ENCODE results near the gene JAZF1.

The JAZF1 gene

GRCh38 chr7:28069807-28070206 is 110.8 kb downstream of the JAZF1 start:
- DNase-seq = no peak

- no peak for DNase-seq
Measured at GRCh38 chr7:28069388-28069787, 111.2 kb downstream of the JAZF1 start.

- DNase-seq = no peak
Measured at GRCh38 chr7:28068811-28069216, 111.8 kb downstream of the JAZF1 start.

- DNase-seq = no peak
Measured at GRCh38 chr7:28067171-28067570, 113.4 kb downstream of the JAZF1 start.

GRCh38 chr7:28065721-28066285 is 114.8 kb downstream of the JAZF1 start:
- no peak for DNase-seq

- no peak for DNase-seq
Measured at GRCh38 chr7:28065308-28065707, 115.3 kb downstream of the JAZF1 start.

GRCh38 chr7:28064437-28064836 is 116.2 kb downstream of the JAZF1 start:
- no peak for DNase-seq

- DNase-seq = peak; percentile 30
Measured at GRCh38 chr7:28062197-28062991, 118.2 kb downstream of the JAZF1 start.

GRCh38 chr7:28061824-28062196 is 118.8 kb downstream of the JAZF1 start:
- DNase-seq = no peak

GRCh38 chr7:28060371-28060950 is 120.1 kb downstream of the JAZF1 start:
- no peak for DNase-seq

- no peak for DNase-seq
Measured at GRCh38 chr7:28055161-28055544, 125.4 kb downstream of the JAZF1 start.

- DNase-seq = no peak
Measured at GRCh38 chr7:28054531-28055160, 125.9 kb downstream of the JAZF1 start.

- no peak for DNase-seq
Measured at GRCh38 chr7:28052933-28053332, 127.7 kb downstream of the JAZF1 start.

GRCh38 chr7:28048694-28049093 is 131.9 kb downstream of the JAZF1 start:
- DNase-seq = no peak

- DNase-seq = no peak
Measured at GRCh38 chr7:28046035-28046434, 134.6 kb downstream of the JAZF1 start.

- DNase-seq = no peak
Measured at GRCh38 chr7:28045592-28045991, 135.0 kb downstream of the JAZF1 start.

- no peak for DNase-seq
Measured at GRCh38 chr7:28044825-28045224, 135.8 kb downstream of the JAZF1 start.

GRCh38 chr7:28042721-28043120 is 137.9 kb downstream of the JAZF1 start:
- DNase-seq = no peak

GRCh38 chr7:28041508-28042314 is 138.9 kb downstream of the JAZF1 start:
- no peak for DNase-seq

- DNase-seq = no peak
Measured at GRCh38 chr7:28038175-28038797, 142.3 kb downstream of the JAZF1 start.

GRCh38 chr7:28037220-28038010 is 143.2 kb downstream of the JAZF1 start:
- DNase-seq = peak; percentile 67

GRCh38 chr7:28036696-28037095 is 143.9 kb downstream of the JAZF1 start:
- no peak for DNase-seq

Measured in GOT3 (cell line).